A673 (cell line): ENCODE results near the gene ZC3H12D.

ENCODE experiments used
- EZH2 ChIP-seq: fragments of 200-600 bp; sonication (generic); IDR thresholded peaks from 2 replicates; pipeline ENCODE4 v1.6.1; 2017; ENCODE audit warnings: borderline replicate concordance, low read depth, mild to moderate bottlenecking, mixed read lengths, antibody characterized with exemption, low read length; ENCODE audit not compliant: poor library complexity, severe bottlenecking
- TF ChIP-seq, protein P1 (sequence below): fragments of 300-800, 200-600 bp; sonication (generic); conservative IDR thresholded peaks from 2 replicates; pipeline ENCODE4 v1.5.1; 2017; ENCODE audit warnings: low read depth, mild to moderate bottlenecking, antibody characterized with exemption, low read length, moderate library complexity, mixed read lengths

DNA sequence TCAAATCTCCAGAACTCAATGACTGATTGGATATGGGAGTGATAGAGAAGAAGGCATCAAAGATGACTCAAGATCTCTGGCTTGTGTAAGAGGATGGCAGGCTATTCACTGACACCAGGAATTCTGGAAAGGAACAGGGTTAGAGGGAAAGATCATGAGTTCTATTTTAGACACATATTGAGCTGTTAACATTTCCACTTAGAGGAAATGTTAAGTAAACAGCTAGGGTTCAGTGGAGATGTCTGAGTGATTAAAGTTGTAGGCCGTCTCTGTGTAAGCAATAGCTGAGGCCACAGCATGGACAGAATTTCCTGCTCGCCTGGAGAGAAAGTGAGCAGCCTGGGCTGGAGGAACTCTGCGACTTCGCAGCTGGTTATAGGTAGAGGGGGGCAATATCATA is 21.0 kb downstream of the ZC3H12D start:
- TF ChIP-seq, protein P1, sequence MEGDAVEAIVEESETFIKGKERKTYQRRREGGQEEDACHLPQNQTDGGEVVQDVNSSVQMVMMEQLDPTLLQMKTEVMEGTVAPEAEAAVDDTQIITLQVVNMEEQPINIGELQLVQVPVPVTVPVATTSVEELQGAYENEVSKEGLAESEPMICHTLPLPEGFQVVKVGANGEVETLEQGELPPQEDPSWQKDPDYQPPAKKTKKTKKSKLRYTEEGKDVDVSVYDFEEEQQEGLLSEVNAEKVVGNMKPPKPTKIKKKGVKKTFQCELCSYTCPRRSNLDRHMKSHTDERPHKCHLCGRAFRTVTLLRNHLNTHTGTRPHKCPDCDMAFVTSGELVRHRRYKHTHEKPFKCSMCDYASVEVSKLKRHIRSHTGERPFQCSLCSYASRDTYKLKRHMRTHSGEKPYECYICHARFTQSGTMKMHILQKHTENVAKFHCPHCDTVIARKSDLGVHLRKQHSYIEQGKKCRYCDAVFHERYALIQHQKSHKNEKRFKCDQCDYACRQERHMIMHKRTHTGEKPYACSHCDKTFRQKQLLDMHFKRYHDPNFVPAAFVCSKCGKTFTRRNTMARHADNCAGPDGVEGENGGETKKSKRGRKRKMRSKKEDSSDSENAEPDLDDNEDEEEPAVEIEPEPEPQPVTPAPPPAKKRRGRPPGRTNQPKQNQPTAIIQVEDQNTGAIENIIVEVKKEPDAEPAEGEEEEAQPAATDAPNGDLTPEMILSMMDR, result no peak
- TF ChIP-seq EZH2, result no peak
